CD8-positive, alpha-beta memory T cell (primary cell): ENCODE data around the gene PADI6. TPM values are rescaled to one million over a fixed set of nuclear protein-coding genes. Genes with fewer than 3 reads are reported as not detected.

Experiments
- CTCF ChIA-PET: fragments of 350-600 bp; sonication (Branson Sonifier 250); formaldehyde crosslinking; loops from one replicate; lab custom pipeline; 2021; ENCODE audit warnings: antibody characterized with exemption; lab: Charles Lee
- POLR2A ChIA-PET: fragments of 350-600 bp; sonication (Branson Sonifier 250); formaldehyde crosslinking; loops from one replicate; lab custom pipeline; 2021; ENCODE audit warnings: antibody characterized with exemption; lab: Charles Lee
- DNase-seq, 5 donors: peaks; one replicate each; pipeline versions ENCODE4 v3.0.0 to v3.0.0-alpha.2; 2020 to 2022; ENCODE audit warnings: mixed read lengths in 1 of 5
- H3K27ac ChIP-seq: one replicate; pipeline ENCODE4 v1.7.0; 2013; ENCODE audit warnings: low read depth, mild to moderate bottlenecking, low read length, moderate library complexity
- H3K27me3 ChIP-seq: 2 replicates; pipeline ENCODE4 v1.7.0; 2013; ENCODE audit warnings: low read length, mild to moderate bottlenecking; ENCODE audit not compliant: insufficient read depth, poor library complexity, severe bottlenecking
- H3K36me3 ChIP-seq: 2 replicates; pipeline ENCODE4 v1.7.0; 2013; ENCODE audit warnings: mild to moderate bottlenecking, low read length, moderate library complexity; ENCODE audit not compliant: insufficient read depth
- H3K4me1 ChIP-seq: 2 replicates; pipeline ENCODE4 v1.7.0; 2013; ENCODE audit warnings: mild to moderate bottlenecking, low read length, moderate library complexity; ENCODE audit not compliant: insufficient read depth
- H3K4me3 ChIP-seq: 2 replicates; pipeline ENCODE4 v1.7.0; 2013; ENCODE audit warnings: mild to moderate bottlenecking, low read length
- H3K9me3 ChIP-seq: 2 replicates; pipeline ENCODE4 v1.7.0; 2013; ENCODE audit warnings: mild to moderate bottlenecking, low read length
- H3K27ac Mint-ChIP-seq, 8 donors: one replicate each; pipeline ENCODE4 v1.8.0; 2020 to 2021; ENCODE audit warnings: mixed read lengths in 8 of 8, mild to moderate bottlenecking in 6 of 8, inconsistent platforms in 3 of 8, moderate library complexity in 3 of 8
- H3K27me3 Mint-ChIP-seq, 2 donors: one replicate each; pipeline ENCODE4 v1.8.0; 2020 to 2021; ENCODE audit warnings: mixed read lengths in 2 of 2, mild to moderate bottlenecking in 1 of 2, moderate library complexity in 1 of 2
- H3K36me3 Mint-ChIP-seq, 3 donors: one replicate each; pipeline ENCODE4 v1.8.0; 2020 to 2021; ENCODE audit warnings: mixed read lengths in 3 of 3, inconsistent platforms in 1 of 3, mild to moderate bottlenecking in 1 of 3
- H3K4me1 Mint-ChIP-seq, 3 donors: one replicate each; pipeline ENCODE4 v1.8.0; 2020 to 2021; ENCODE audit warnings: mixed read lengths in 3 of 3, inconsistent platforms in 1 of 3, mild to moderate bottlenecking in 1 of 3
- H3K4me3 Mint-ChIP-seq, 7 donors: one replicate each; pipeline ENCODE4 v1.8.0; 2020 to 2021; ENCODE audit warnings: mixed read lengths in 7 of 7, mild to moderate bottlenecking in 6 of 7, moderate library complexity in 4 of 7, inconsistent platforms in 2 of 7
- H3K9me3 Mint-ChIP-seq, 5 donors: one replicate each; pipeline ENCODE4 v1.8.0; 2020 to 2022; ENCODE audit warnings: mixed read lengths in 5 of 5, mild to moderate bottlenecking in 3 of 5, moderate library complexity in 2 of 5, inconsistent platforms in 1 of 5
- polyA plus RNA-seq: library from polyadenylated mRNA; unstranded; fragments of 300-500 nt; fragmentation: Illumina TruSeq; gene quantifications from one replicate; pipeline ENCODE4 v1.2.3, GENCODE V29; 2021
- total RNA-seq, 2 experiments: library from RNA; stranded (reverse); gene quantifications; one replicate each; pipeline ENCODE4 v1.2.3, GENCODE V29; 2021

Gene PADI6
- total and polyA plus RNA-seq, 3 experiments from 2014 or later, result not detected

DNA sequence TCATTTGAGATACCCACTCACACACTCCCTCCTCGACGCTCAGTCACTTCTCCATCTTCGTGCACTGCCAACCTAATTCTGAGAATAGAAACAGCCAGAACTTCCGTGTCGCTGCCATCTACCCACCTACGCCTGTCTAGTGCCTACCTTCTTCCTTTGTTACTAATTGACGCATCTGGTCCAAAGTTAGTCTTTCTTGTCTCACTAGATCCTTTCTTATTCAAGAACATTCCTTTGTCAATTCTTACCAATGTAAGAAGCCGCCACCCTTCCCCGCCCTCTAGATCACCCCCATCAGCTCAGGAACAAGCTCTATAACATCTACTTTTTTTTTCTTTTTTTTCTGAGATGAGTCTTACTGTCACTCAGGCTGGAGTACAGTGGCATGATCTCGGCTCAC lies 3.7 kb downstream of the PADI6 start:
- H3K9me3 Mint-ChIP-seq, result no peaks in the 10 kb centered on the region
- Histone ChIP-seq H3K9me3 (no peaks in the 10 kb centered on the region), H3K27ac (no peak overlapping the region), H3K4me1 (no peaks in the 10 kb centered on the region), H3K4me3 (no peak overlapping the region), H3K36me3 (no peaks in the 10 kb centered on the region), H3K27me3 (no peaks in the 10 kb centered on the region)
- H3K4me3 Mint-ChIP-seq, result no peak overlapping the region
- H3K36me3 Mint-ChIP-seq, result no peaks in the 10 kb centered on the region
- POLR2A ChIA-PET, result no interaction called here
- H3K27me3 Mint-ChIP-seq, result peaks cover 5 to 26% of the 10 kb centered on the region in 2 donors
- H3K27ac Mint-ChIP-seq, result no peak overlapping the region
- no peak for DNase-seq
- CTCF ChIA-PET, result no interaction called here
- H3K4me1 Mint-ChIP-seq, result no peaks in the 10 kb centered on the region

DNA sequence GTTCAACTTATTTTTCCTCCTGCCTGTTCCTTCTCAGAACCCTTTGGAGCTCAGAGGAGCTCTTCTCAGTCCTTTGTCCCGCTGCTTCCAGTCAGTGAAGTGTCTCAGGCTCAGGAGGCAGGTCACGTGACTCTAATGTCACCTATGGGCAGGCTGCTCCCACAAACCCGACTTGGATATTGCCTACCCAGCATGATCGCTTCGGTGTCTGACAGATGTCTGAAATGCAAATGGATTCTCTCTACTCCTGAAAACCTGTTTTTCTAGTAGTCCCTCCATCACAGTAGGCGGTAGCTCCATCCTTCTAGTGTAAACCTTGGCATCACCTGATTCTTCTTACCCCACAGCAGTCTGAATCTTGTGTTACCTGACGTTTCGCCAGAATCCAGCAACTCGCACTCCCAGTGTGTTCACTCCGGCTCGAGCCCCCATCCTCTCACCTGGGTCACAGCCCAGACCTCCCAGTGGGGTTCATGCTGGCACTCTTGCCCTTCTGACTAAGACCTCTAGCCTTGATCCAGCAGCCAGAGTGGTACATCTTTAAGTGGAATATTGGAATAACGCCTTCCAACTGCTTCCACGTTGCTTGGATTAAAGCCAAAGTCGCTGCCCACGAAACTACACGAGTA lies 5.4 kb downstream of the PADI6 start:
- H3K4me3 Mint-ChIP-seq, result no peak overlapping the region
- CTCF ChIA-PET, result no interaction called here

DNA sequence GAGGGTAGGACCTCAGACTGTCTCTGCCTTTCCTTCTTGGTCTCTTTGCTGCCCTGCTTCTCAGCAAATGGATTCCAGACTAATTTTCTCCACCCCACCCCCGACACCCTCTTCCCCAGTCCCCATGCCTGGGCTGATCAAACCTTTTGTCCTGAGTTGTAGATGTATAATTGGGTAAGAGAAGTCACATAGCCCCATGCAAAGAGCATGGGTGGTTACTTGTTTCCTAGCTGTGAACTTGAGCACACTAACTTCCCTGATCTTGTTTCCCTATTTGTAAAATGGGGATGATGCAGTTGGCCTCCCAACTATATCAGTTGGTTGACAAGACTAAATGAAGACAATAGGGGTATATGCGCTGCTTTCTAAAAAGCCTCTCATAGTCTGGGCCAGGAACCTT lies 9.2 kb downstream of the PADI6 start:
- H3K27me3 Mint-ChIP-seq, result peaks cover 5 to 42% of the 10 kb centered on the region in 2 donors
- Histone ChIP-seq H3K4me3 (no peak overlapping the region), H3K9me3 (no peaks in the 10 kb centered on the region), H3K27ac (no peak overlapping the region), H3K27me3 (no peaks in the 10 kb centered on the region), H3K36me3 (no peaks in the 10 kb centered on the region), H3K4me1 (no peaks in the 10 kb centered on the region)
- H3K4me3 Mint-ChIP-seq, result no peak overlapping the region
- H3K36me3 Mint-ChIP-seq, result no peaks in the 10 kb centered on the region
- ChIA-PET POLR2A (no interaction called here), CTCF (no interaction called here)
- H3K9me3 Mint-ChIP-seq, result no peaks in the 10 kb centered on the region
- no peak for DNase-seq
- H3K4me1 Mint-ChIP-seq, result no peaks in the 10 kb centered on the region
- H3K27ac Mint-ChIP-seq, result no peak overlapping the region

More for the DNA sequence above, 5.4 kb downstream of the PADI6 start:
- no peak overlapping the region for H3K4me3 ChIP-seq
- no peaks in the 10 kb centered on the region for H3K9me3 Mint-ChIP-seq
- H3K27ac Mint-ChIP-seq, result peak overlapping the region in 1 of 8 donors; percentile 38
- no peaks in the 10 kb centered on the region for H3K36me3 Mint-ChIP-seq
- no peaks in the 10 kb centered on the region for H3K27me3 ChIP-seq
- no peaks in the 10 kb centered on the region for H3K9me3 ChIP-seq
- no peaks in the 10 kb centered on the region for H3K4me1 Mint-ChIP-seq
- no peaks in the 10 kb centered on the region for H3K4me1 ChIP-seq
- H3K27ac ChIP-seq, result no peak overlapping the region
- POLR2A ChIA-PET, result no interaction called here
- DNase-seq, result no peak
- no peaks in the 10 kb centered on the region for H3K36me3 ChIP-seq
- H3K27me3 Mint-ChIP-seq, result peaks cover 5 to 42% of the 10 kb centered on the region in 2 donors

DNA sequence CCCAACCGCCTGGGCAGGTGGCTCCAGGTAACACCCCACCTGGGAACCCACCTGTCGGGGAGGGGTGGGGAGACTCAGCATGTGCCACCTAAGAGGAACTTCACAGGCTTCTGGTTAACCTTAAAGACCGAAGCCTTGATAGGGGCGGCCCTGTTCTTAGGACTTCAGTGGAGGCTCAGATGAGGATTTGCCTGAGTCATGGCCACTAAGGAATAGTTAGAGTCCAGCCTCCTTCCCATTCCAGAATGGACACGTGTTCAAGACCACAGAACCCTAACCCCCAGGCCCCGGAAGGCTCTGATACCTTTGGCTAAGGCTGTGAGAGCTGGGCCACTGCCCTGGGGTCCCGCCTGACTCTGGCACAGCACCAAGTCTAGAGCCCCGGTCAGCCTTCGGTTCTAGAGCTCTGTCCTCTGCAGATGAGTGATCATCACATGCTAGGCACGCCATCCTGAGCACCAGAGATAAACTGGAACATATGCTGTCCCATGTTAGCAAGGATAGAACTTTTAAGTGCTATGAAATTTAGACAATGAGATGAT lies 20.3 kb downstream of the PADI6 start:
- Mint-ChIP-seq H3K4me3 (no peak overlapping the region), H3K9me3 (no peaks in the 10 kb centered on the region), H3K27me3 (peaks cover 0 to 10% of the 10 kb centered on the region in 2 donors), H3K4me1 (peaks cover 0 to 7% (median 0%) of the 10 kb centered on the region in 3 donors), H3K36me3 (no peaks in the 10 kb centered on the region), H3K27ac (peak overlapping the region in 1 of 8 donors; percentile 10)
- no peak for DNase-seq
- Histone ChIP-seq H3K9me3 (no peaks in the 10 kb centered on the region), H3K4me1 (no peaks in the 10 kb centered on the region), H3K4me3 (no peak overlapping the region), H3K27ac (no peak overlapping the region), H3K27me3 (no peaks in the 10 kb centered on the region), H3K36me3 (no peaks in the 10 kb centered on the region)
- ChIA-PET CTCF (no interaction called here), POLR2A (no interaction called here)

DNA sequence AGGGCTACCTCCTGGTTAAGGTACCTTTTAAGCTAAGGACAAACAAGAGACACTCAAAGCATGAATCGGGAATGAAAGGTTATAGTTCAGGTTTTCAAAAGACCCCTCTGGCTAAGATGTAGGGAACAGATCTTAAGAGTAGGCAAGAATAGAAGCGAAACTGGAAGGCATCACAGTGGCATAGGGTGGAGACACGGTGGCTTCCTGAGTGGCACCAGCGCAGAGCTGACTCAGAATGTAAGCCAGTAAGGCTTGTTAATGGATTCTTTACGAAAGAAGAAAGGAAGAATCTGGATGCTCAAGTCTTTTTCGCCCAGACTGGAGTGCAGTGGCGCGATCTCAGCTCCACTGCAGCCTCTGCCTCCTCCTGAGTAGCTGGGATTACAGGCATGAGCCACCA lies 21.2 kb downstream of the PADI6 start:
- H3K27ac ChIP-seq, result no peak overlapping the region
- no peaks in the 10 kb centered on the region for H3K4me1 ChIP-seq
- Mint-ChIP-seq H3K9me3 (no peaks in the 10 kb centered on the region), H3K27me3 (peaks cover 0 to 10% of the 10 kb centered on the region in 2 donors), H3K4me1 (peaks cover 0 to 7% (median 0%) of the 10 kb centered on the region in 3 donors), H3K36me3 (no peaks in the 10 kb centered on the region), H3K4me3 (peak overlapping the region in 1 of 7 donors; percentile 2), H3K27ac (peak overlapping the region in 1 of 8 donors; percentile 74)
- no peak for DNase-seq
- H3K36me3 ChIP-seq, result no peaks in the 10 kb centered on the region
- ChIA-PET POLR2A (no interaction called here), CTCF (no interaction called here)
- H3K4me3 ChIP-seq, result no peak overlapping the region
- H3K27me3 ChIP-seq, result no peaks in the 10 kb centered on the region
- no peaks in the 10 kb centered on the region for H3K9me3 ChIP-seq

DNA sequence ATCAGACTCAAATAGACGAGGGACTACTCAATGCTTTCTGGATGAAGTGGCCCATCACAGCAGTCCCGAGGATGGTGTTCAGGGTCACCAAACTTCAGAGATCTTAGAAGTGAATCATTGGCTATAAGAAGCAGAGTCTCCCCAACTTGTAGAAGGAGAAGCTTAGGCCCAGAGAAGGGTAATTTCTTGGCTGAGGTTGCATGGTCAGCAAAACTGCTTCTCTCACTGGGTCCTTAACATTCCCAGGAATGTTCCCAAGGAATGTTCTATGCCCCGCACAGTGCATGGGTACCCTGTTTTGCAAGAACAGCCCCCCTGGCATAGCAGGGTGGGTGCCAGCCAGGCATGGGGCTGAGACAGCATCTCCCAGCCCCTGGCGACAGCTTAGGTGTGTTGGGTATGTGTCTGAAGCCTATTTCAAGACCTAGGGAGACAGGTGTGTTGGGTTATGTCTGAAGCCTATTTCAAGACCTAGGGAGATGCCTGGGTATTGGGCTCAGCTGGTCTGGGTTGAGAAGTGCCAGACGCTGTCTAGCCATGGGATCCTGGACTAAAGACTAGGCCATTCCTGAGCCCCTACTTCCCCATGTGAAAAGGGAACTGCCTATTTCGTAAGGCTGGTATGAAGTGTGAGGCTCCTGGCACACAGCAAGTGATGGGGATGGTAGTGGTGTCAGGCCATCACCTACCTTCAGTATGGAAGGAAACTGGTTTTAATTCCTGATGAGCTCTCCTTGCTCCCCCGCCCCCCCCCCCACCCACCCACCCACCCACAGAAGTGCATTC lies 26.1 kb downstream of the PADI6 start:
- no peak overlapping the region for H3K27ac ChIP-seq
- no peaks in the 10 kb centered on the region for H3K36me3 ChIP-seq
- H3K27me3 Mint-ChIP-seq, result peaks cover 0 to 6% of the 10 kb centered on the region in 2 donors

DNA sequence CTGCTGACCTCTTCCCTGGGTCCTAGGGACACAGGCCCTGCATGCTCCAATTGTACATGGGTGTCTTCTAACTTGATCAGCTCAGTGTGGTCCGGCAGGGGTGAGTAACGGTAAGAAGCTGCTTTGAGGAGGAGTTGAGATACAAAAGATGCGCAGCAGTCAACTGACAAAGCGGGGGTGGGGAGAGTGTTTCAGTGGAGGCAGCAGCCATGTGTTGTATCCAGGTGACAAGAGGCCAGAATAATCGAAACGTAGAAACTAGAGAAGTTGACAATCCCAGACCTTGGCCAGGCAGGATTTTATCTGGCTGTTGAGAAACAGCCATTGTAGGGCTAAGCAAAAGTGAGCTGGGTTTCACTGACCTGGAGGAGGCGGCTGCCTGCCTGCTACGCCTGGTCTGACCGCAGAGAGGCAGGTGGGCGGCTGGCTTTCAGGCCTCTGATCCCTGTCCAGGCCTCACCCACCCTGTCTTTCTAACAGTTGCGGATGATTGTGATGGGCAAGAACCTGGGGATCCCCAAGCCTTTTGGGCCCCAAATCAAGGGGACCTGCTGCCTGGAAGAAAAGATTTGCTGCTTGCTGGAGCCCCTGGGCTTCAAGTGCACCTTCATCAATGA lies 28.8 kb downstream of the PADI6 start:
- ChIA-PET CTCF (no interaction called here), POLR2A (no interaction called here)
- no peaks in the 10 kb centered on the region for H3K4me1 Mint-ChIP-seq
- DNase-seq, result no peak
- no peak overlapping the region for H3K27ac ChIP-seq
- H3K9me3 Mint-ChIP-seq, result no peaks in the 10 kb centered on the region
- no peaks in the 10 kb centered on the region for H3K36me3 Mint-ChIP-seq
- peak overlapping the region in 2 of 8 donors; percentile 1 to 10 for H3K27ac Mint-ChIP-seq
- no peaks in the 10 kb centered on the region for H3K27me3 ChIP-seq
- no peaks in the 10 kb centered on the region for H3K9me3 ChIP-seq
- no peaks in the 10 kb centered on the region for H3K36me3 ChIP-seq
- peaks cover 0 to 2% of the 10 kb centered on the region in 2 donors for H3K27me3 Mint-ChIP-seq
- no peaks in the 10 kb centered on the region for H3K4me1 ChIP-seq
- H3K4me3 ChIP-seq, result no peak overlapping the region
- no peak overlapping the region for H3K4me3 Mint-ChIP-seq

More for the DNA sequence above, 26.1 kb downstream of the PADI6 start:
- Mint-ChIP-seq H3K4me1 (peaks cover 0 to 3% (median 0%) of the 10 kb centered on the region in 3 donors), H3K4me3 (no peak overlapping the region), H3K36me3 (no peaks in the 10 kb centered on the region), H3K27ac (no peak overlapping the region), H3K9me3 (no peaks in the 10 kb centered on the region)
- Histone ChIP-seq H3K27me3 (no peaks in the 10 kb centered on the region), H3K4me1 (no peaks in the 10 kb centered on the region), H3K4me3 (no peak overlapping the region), H3K9me3 (no peaks in the 10 kb centered on the region)
- DNase-seq, result no peak
- ChIA-PET CTCF (no interaction called here), POLR2A (no interaction called here)

DNA sequence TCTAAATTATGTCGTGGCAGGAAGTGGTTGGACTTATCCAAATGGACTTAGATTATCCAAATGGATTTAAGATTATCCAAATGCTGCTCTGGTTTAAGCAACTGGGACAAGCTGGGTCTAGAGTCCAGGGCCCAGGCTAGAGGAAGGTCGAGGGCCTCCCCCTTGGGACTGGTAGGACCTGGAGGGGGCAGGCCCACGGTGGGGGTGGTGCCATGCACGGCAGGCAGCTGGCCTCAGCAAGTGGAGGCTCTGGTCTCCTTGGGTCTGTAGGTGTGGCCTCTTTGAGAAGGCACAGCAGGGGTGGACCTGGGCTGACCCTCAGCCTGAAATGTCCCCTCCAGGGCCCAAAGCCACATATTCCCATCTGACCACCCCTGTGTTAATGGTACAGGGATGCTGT lies 29.8 kb downstream of the PADI6 start:
- no peak for DNase-seq
- H3K36me3 Mint-ChIP-seq, result peaks cover 0 to 6% (median 2%) of the 10 kb centered on the region in 3 donors
- Histone ChIP-seq H3K4me3 (no peak overlapping the region), H3K4me1 (no peaks in the 10 kb centered on the region), H3K9me3 (no peaks in the 10 kb centered on the region), H3K36me3 (no peaks in the 10 kb centered on the region), H3K27me3 (no peaks in the 10 kb centered on the region), H3K27ac (no peak overlapping the region)
- peaks cover 0 to 2% of the 10 kb centered on the region in 2 donors for H3K27me3 Mint-ChIP-seq
- POLR2A ChIA-PET, result no interaction called here
- H3K4me3 Mint-ChIP-seq, result no peak overlapping the region
- H3K27ac Mint-ChIP-seq, result peak overlapping the region in 1 of 8 donors; percentile 42
- no peaks in the 10 kb centered on the region for H3K4me1 Mint-ChIP-seq
- H3K9me3 Mint-ChIP-seq, result no peaks in the 10 kb centered on the region
- CTCF ChIA-PET, result no interaction called here
